Panc1 (cell line): ENCODE results near the gene TNIK. TPM values are rescaled to one million over a fixed set of nuclear protein-coding genes. Genes with fewer than 3 reads are reported as not detected.

ENCODE experiments used
- ATAC-seq: fragments of 200-7000 bp; cut with Tn5 transposase; 2 replicates; pipeline ENCODE4 v1.9.1; 2020; ENCODE audit warnings: mild to moderate bottlenecking, moderate library complexity
- BruUV-seq: library from RNA; stranded (reverse); fragments of 400-500 nt; replicated peaks from 2 replicates; lab custom pipeline; 2021; lab: Mats Ljungman, UMichigan
- CTCF ChIA-PET: fragments of 300-600 bp; sonication (Branson Sonifier 250); formaldehyde crosslinking; loops from one replicate; lab custom pipeline; 2022; ENCODE audit warnings: antibody characterized with exemption; lab: Charles Lee
- POLR2A ChIA-PET: fragments of 300-600 bp; sonication (Branson Sonifier 250); formaldehyde crosslinking; loops from one replicate; lab custom pipeline; 2022; ENCODE audit warnings: antibody characterized with exemption; lab: Charles Lee
- DNase-seq: peaks from one replicate; pipeline ENCODE4 v3.0.0-alpha.2; 2010; ENCODE audit warnings: low read depth, low spot score
- H3K27ac ChIP-seq: 2 replicates; pipeline ENCODE4 v1.5.1; 2011; ENCODE audit warnings: mild to moderate bottlenecking, low read length, inconsistent platforms
- H3K27me3 ChIP-seq: fragments of 200-500 bp; sonication (Bioruptor generic); 2 replicates; pipeline ENCODE4 v1.6.0; 2014; ENCODE audit warnings: low read length, inconsistent platforms; ENCODE audit not compliant: control insufficient read depth, insufficient read depth
- H3K36me3 ChIP-seq: fragments of 200-500 bp; sonication (Bioruptor generic); 2 replicates; pipeline ENCODE4 v1.5.1; 2014; ENCODE audit warnings: inconsistent platforms, mild to moderate bottlenecking, low read length, moderate library complexity; ENCODE audit not compliant: control insufficient read depth, insufficient read depth
- H3K4me1 ChIP-seq: 2 replicates; pipeline ENCODE4 v1.5.1; 2011; ENCODE audit warnings: inconsistent platforms, mild to moderate bottlenecking, low read length, moderate library complexity; ENCODE audit not compliant: control insufficient read depth, insufficient read depth
- H3K4me3 ChIP-seq, 2 experiments: 2 replicates each; pipeline ENCODE4 v1.5.1; 2011 to 2012; ENCODE audit warnings: low read depth in 2 of 2, low read length in 2 of 2, mild to moderate bottlenecking in 2 of 2, inconsistent platforms in 1 of 2, moderate library complexity in 1 of 2
- H3K9me3 ChIP-seq: fragments of 200-500 bp; sonication (Bioruptor generic); 2 replicates; pipeline ENCODE4 v1.5.1; 2014; ENCODE audit warnings: low read depth, mild to moderate bottlenecking, inconsistent platforms, low read length, moderate library complexity; ENCODE audit not compliant: control insufficient read depth, insufficient read depth
- CTCF ChIP-seq: fragments of 450-650 bp; IDR thresholded peaks from 2 replicates; pipeline ENCODE4 v1.5.1; 2017; ENCODE audit warnings: mild to moderate bottlenecking
- POLR2AphosphoS5 ChIP-seq: IDR thresholded peaks from 2 replicates; pipeline ENCODE4 v1.6.1; 2012; ENCODE audit warnings: mild to moderate bottlenecking, low read depth, low read length, moderate library complexity
- SIN3A ChIP-seq: IDR thresholded peaks from 2 replicates; pipeline ENCODE4 v1.6.1; 2012; ENCODE audit warnings: low read depth, mild to moderate bottlenecking, low read length, moderate library complexity, borderline replicate concordance; ENCODE audit not compliant: insufficient read depth
- TCF7L2 ChIP-seq: IDR thresholded peaks from 2 replicates; pipeline ENCODE4 v1.6.1; 2011; ENCODE audit warnings: mild to moderate bottlenecking, low read depth, low read length, inconsistent platforms
- in situ Hi-C: cut with HindIII; loops from 2 replicates; pipeline ENCODE4 v1.10.0; 2016; ENCODE audit warnings: low sequenced_read_pairs, low pct_unique_long_range_greater_than_20kb
- intact Hi-C: fragments of 100-400 bp; cut with micrococcal nuclease; formaldehyde crosslinking; loops from one replicate; pipeline ENCODE4 v1.10.0; 2022; ENCODE audit not compliant: unreplicated experiment
- total RNA-seq: library from RNA; stranded (reverse); gene quantifications from one replicate; pipeline ENCODE4 v1.2.1, GENCODE V29; 2021; ENCODE audit not compliant: unreplicated experiment
- TF ChIP-seq, protein P1 (sequence below), 2 experiments: IDR thresholded peaks; 2 replicates each; pipeline ENCODE4 v1.6.1; 2011 to 2012; ENCODE audit warnings: low read depth in 2 of 2, control low read depth in 1 of 2, low read length in 1 of 2, mild to moderate bottlenecking in 1 of 2, moderate library complexity in 1 of 2; ENCODE audit not compliant: insufficient read depth in 1 of 2

The TNIK gene
- total RNA-seq, 1 experiment from 2014 or later = 1.9 TPM

DNA sequence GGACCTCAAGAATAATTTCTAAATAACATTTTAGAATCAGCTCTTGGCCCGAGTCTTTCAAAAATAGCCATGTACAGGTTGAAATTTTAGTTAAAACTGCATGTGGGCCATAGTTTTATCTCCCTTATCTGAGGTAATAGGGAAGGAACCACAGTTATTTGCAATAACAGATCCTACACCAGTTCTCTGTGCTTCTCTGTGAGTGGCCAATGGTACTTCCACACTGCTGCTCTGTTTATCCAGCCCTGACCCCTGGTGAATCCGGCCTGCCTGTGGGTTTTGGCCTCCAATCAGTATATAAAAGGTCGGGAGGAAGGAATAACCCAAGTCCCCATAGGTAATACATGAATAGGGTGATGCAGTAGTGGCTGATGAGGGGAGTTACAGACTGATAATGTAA is 48.0 kb upstream of the TNIK start:
- Histone ChIP-seq H3K27ac (no peak overlapping the region), H3K36me3 (no peaks in the 10 kb centered on the region), H3K9me3 (0 out of 2 replicates have a peak, but pooled peaks cover 7% of the 10 kb centered on the region), H3K4me3 (no peak overlapping the region), H3K4me1 (no peaks in the 10 kb centered on the region), H3K27me3 (no peaks in the 10 kb centered on the region)
- in situ Hi-C loops (no loop called here), intact Hi-C loops (no loop called here)
- POLR2A ChIA-PET = no interaction called here
- TF ChIP-seq, protein P1, sequence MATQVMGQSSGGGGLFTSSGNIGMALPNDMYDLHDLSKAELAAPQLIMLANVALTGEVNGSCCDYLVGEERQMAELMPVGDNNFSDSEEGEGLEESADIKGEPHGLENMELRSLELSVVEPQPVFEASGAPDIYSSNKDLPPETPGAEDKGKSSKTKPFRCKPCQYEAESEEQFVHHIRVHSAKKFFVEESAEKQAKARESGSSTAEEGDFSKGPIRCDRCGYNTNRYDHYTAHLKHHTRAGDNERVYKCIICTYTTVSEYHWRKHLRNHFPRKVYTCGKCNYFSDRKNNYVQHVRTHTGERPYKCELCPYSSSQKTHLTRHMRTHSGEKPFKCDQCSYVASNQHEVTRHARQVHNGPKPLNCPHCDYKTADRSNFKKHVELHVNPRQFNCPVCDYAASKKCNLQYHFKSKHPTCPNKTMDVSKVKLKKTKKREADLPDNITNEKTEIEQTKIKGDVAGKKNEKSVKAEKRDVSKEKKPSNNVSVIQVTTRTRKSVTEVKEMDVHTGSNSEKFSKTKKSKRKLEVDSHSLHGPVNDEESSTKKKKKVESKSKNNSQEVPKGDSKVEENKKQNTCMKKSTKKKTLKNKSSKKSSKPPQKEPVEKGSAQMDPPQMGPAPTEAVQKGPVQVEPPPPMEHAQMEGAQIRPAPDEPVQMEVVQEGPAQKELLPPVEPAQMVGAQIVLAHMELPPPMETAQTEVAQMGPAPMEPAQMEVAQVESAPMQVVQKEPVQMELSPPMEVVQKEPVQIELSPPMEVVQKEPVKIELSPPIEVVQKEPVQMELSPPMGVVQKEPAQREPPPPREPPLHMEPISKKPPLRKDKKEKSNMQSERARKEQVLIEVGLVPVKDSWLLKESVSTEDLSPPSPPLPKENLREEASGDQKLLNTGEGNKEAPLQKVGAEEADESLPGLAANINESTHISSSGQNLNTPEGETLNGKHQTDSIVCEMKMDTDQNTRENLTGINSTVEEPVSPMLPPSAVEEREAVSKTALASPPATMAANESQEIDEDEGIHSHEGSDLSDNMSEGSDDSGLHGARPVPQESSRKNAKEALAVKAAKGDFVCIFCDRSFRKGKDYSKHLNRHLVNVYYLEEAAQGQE (IDR thresholded peaks at IDR 0.05; ENCODE audit: insufficient read depth in 1 of 2, low read depth in 2 of 2, low read length in 1 of 2) = no peak
- TF ChIP-seq SIN3A (no peak), POLR2AphosphoS5 (no peak), CTCF (no peak), TCF7L2 (no peak)
- ATAC-seq = no peak
- no peak for DNase-seq
- BruUV-seq = no TSS peak
- CTCF ChIA-PET = no interaction called here

GRCh38 chr3:171506743-171507319 is 46.6 kb upstream of the TNIK start:
- DNase-seq = no peak
- ChIA-PET CTCF (no interaction called here), POLR2A (no interaction called here)

More at GRCh38 chr3:171506743-171507319, 46.6 kb upstream of the TNIK start:
- Histone ChIP-seq H3K4me1 (no peaks in the 10 kb centered on the region), H3K27me3 (no peaks in the 10 kb centered on the region), H3K4me3 (no peak overlapping the region), H3K36me3 (no peaks in the 10 kb centered on the region), H3K27ac (no peak overlapping the region), H3K9me3 (0 out of 2 replicates have a peak, but pooled peaks cover 7% of the 10 kb centered on the region)
- ATAC-seq = no peak
- in situ Hi-C loops = no loop called here
- intact Hi-C loops = no loop called here
- TF ChIP-seq POLR2AphosphoS5 (no peak), CTCF (no peak), TCF7L2 (no peak)
- TF ChIP-seq, protein P1 (IDR thresholded peaks at IDR 0.05; ENCODE audit: insufficient read depth in 1 of 2, low read depth in 2 of 2, low read length in 1 of 2) = no peak
- no TSS peak for BruUV-seq
